Lower leg skin (tissue), 3 donors: ENCODE results near the gene CFAP74.

ENCODE experiments used
- POLR2A ChIP-seq, 2 donors: fragments of 450-650 bp; IDR thresholded peaks; one replicate each; pipeline ENCODE4 v1.6.1; 2016 to 2017; ENCODE audit warnings: antibody characterized with exemption in 2 of 2, mild to moderate bottlenecking in 1 of 2, moderate library complexity in 1 of 2
- TF ChIP-seq, protein P1 (sequence below), 3 donors: fragments of 450-650 bp; IDR thresholded peaks; one replicate each; pipeline ENCODE4 v1.5.1; 2016; ENCODE audit warnings: antibody characterized with exemption in 3 of 3, mild to moderate bottlenecking in 3 of 3, moderate library complexity in 2 of 3

DNA sequence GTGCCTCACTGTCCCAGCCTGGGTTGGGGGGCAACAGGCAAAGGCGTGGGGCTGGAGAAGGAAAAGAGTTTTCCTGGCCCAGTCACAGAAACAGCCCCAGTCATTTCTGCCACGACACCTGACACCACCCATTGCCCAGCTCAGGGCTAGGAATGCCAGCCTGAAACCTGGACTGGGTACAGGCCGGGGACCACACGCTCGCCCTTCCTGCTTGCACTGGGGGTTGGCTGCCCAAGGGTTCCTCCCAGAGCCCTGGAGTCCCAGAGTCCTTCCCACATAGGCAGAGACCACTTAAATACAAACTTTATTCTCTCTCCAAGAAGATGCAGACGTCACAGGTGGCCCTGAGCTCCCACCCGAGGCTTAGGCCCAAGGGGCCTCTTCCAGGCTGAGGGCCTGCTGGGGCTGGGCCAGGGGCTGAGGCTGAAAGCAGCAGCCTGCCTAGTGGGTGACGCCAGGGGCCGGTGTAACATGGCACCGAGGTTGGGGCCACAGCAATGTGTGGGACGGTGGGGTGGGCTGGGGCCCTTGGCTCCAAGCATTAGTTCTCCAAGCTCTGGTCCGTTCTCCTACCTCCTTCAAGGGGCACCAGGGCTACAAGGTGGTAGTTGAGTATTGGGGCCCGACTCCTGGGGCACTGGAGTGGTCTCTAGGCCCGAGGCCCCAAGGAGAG is 86.1 kb downstream of the CFAP74 start:
- TF ChIP-seq POLR2A (IDR thresholded peaks at IDR 0.05), result no peak
- TF ChIP-seq, protein P1, sequence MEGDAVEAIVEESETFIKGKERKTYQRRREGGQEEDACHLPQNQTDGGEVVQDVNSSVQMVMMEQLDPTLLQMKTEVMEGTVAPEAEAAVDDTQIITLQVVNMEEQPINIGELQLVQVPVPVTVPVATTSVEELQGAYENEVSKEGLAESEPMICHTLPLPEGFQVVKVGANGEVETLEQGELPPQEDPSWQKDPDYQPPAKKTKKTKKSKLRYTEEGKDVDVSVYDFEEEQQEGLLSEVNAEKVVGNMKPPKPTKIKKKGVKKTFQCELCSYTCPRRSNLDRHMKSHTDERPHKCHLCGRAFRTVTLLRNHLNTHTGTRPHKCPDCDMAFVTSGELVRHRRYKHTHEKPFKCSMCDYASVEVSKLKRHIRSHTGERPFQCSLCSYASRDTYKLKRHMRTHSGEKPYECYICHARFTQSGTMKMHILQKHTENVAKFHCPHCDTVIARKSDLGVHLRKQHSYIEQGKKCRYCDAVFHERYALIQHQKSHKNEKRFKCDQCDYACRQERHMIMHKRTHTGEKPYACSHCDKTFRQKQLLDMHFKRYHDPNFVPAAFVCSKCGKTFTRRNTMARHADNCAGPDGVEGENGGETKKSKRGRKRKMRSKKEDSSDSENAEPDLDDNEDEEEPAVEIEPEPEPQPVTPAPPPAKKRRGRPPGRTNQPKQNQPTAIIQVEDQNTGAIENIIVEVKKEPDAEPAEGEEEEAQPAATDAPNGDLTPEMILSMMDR (IDR thresholded peaks at IDR 0.05), result no peak
